Measurements from ENCODE around the gene LDHB.
"Not testable (repeated sequence)": the region's sequence is repeated elsewhere in the genome, so short reads cannot be mapped to it uniquely, and the experiment has no call there.

Gene LDHB

GRCh38 chr12:21657326-21658077 is at the start of gene LDHB:
Gene LDHB (minus strand): TSS chr12:21657842. CDS start chr12:21654671, 3,171 bp downstream.
- peak; percentile 94 for DNase-seq (ENCODE audit: low spot score)

- DNase-seq (ENCODE audit: low spot score), result no peak
Measured at GRCh38 chr12:21704847-21705246, 47.2 kb upstream of the LDHB start.

GRCh38 chr12:21699851-21700250 is 42.2 kb upstream of the LDHB start:
- no peak for DNase-seq (ENCODE audit: low spot score)

GRCh38 chr12:21697904-21698630 is 40.4 kb upstream of the LDHB start:
- no peak for DNase-seq (ENCODE audit: low spot score)

- no peak for DNase-seq (ENCODE audit: low spot score)
Measured at GRCh38 chr12:21696625-21697024, 39.0 kb upstream of the LDHB start.

- DNase-seq (ENCODE audit: low spot score), result no peak
Measured at GRCh38 chr12:21695986-21696385, 38.3 kb upstream of the LDHB start.

GRCh38 chr12:21694660-21695059 is 37.0 kb upstream of the LDHB start:
- DNase-seq (ENCODE audit: low spot score), result no peak

GRCh38 chr12:21691515-21691914 is 33.9 kb upstream of the LDHB start:
- DNase-seq (ENCODE audit: low spot score), result no peak

- DNase-seq (ENCODE audit: low spot score), result no peak
Measured at GRCh38 chr12:21690704-21691368, 33.2 kb upstream of the LDHB start.

GRCh38 chr12:21683115-21683514 is 25.5 kb upstream of the LDHB start:
- DNase-seq (ENCODE audit: low spot score), result no peak

- DNase-seq (ENCODE audit: low spot score), result no peak
Measured at GRCh38 chr12:21678959-21679358, 21.3 kb upstream of the LDHB start.

- no peak for DNase-seq (ENCODE audit: low spot score)
Measured at GRCh38 chr12:21677622-21678277, 20.1 kb upstream of the LDHB start.

GRCh38 chr12:21677204-21677603 is 19.6 kb upstream of the LDHB start:
- no peak for DNase-seq (ENCODE audit: low spot score)

- DNase-seq (ENCODE audit: low spot score), result no peak
Measured at GRCh38 chr12:21676776-21677175, 19.1 kb upstream of the LDHB start.

GRCh38 chr12:21675641-21676040 is 18.0 kb upstream of the LDHB start:
- no peak for DNase-seq (ENCODE audit: low spot score)

GRCh38 chr12:21675096-21675495 is 17.5 kb upstream of the LDHB start:
- no peak for DNase-seq (ENCODE audit: low spot score)

GRCh38 chr12:21673830-21674552 is 16.3 kb upstream of the LDHB start:
- not testable (repeated sequence) for DNase-seq (ENCODE audit: low spot score)

- DNase-seq (ENCODE audit: low spot score), result no peak
Measured at GRCh38 chr12:21672146-21672545, 14.5 kb upstream of the LDHB start.

GRCh38 chr12:21666722-21667121 is 9.1 kb upstream of the LDHB start:
- DNase-seq (ENCODE audit: low spot score), result no peak

- DNase-seq (ENCODE audit: low spot score), result no peak
Measured at GRCh38 chr12:21665816-21666215, 8.2 kb upstream of the LDHB start.

- DNase-seq (ENCODE audit: low spot score), result no peak
Measured at GRCh38 chr12:21662122-21662792, 4.6 kb upstream of the LDHB start.
